ENCODE measurements around the gene ZC3H4.

The ZC3H4 gene

GRCh38 chr19:47049307-47049700 is 64.3 kb downstream of the ZC3H4 start:
- DNase-seq (ENCODE audit: low read depth): no peak

GRCh38 chr19:47047763-47048405 is 65.7 kb downstream of the ZC3H4 start:
- peak; percentile 44 for DNase-seq (ENCODE audit: low read depth)

- DNase-seq (ENCODE audit: low read depth): no peak
Measured at GRCh38 chr19:47047272-47047762, 66.3 kb downstream of the ZC3H4 start.

GRCh38 chr19:47045867-47046470 is 67.6 kb downstream of the ZC3H4 start:
- no peak for DNase-seq (ENCODE audit: low read depth)

GRCh38 chr19:47044946-47045866 is 68.4 kb downstream of the ZC3H4 start:
- DNase-seq (ENCODE audit: low read depth): no peak

- no peak for DNase-seq (ENCODE audit: low read depth)
Measured at GRCh38 chr19:47040869-47041268, 72.7 kb downstream of the ZC3H4 start.

- no peak for DNase-seq (ENCODE audit: low read depth)
Measured at GRCh38 chr19:47039239-47039874, 74.2 kb downstream of the ZC3H4 start.

- DNase-seq (ENCODE audit: low read depth): no peak
Measured at GRCh38 chr19:47037766-47038165, 75.8 kb downstream of the ZC3H4 start.

- DNase-seq (ENCODE audit: low read depth): no peak
Measured at GRCh38 chr19:47036097-47036651, 77.4 kb downstream of the ZC3H4 start.

GRCh38 chr19:47035127-47036096 is 78.2 kb downstream of the ZC3H4 start:
- DNase-seq (ENCODE audit: low read depth): peak; percentile 91

- peak; percentile 53 for DNase-seq (ENCODE audit: low read depth)
Measured at GRCh38 chr19:47032171-47032811, 81.3 kb downstream of the ZC3H4 start.

- DNase-seq (ENCODE audit: low read depth): no peak
Measured at GRCh38 chr19:47028195-47028601, 85.4 kb downstream of the ZC3H4 start.

GRCh38 chr19:47027586-47028088 is 85.9 kb downstream of the ZC3H4 start:
- no peak for DNase-seq (ENCODE audit: low read depth)

GRCh38 chr19:47026889-47027288 is 86.7 kb downstream of the ZC3H4 start:
- no peak for DNase-seq (ENCODE audit: low read depth)

- no peak for DNase-seq (ENCODE audit: low read depth)
Measured at GRCh38 chr19:47026156-47026555, 87.4 kb downstream of the ZC3H4 start.

GRCh38 chr19:47024502-47024901 is 89.1 kb downstream of the ZC3H4 start:
- no peak for DNase-seq (ENCODE audit: low read depth)

GRCh38 chr19:47023448-47023794 is 90.2 kb downstream of the ZC3H4 start:
- no peak for DNase-seq (ENCODE audit: low read depth)

- no peak for DNase-seq (ENCODE audit: low read depth)
Measured at GRCh38 chr19:47022541-47023447, 90.8 kb downstream of the ZC3H4 start.

GRCh38 chr19:47022140-47022536 is 91.4 kb downstream of the ZC3H4 start:
- no peak for DNase-seq (ENCODE audit: low read depth)

Measured in T follicular helper cell (primary cell).